Activated T-cell treated with anti-CD3 and anti-CD28 coated beads for 48 hours (primary cell): Measurements from ENCODE around the gene SEC16B.
"Not testable (repeated sequence)": the region's sequence is repeated elsewhere in the genome, so short reads cannot be mapped to it uniquely, and the experiment has no call there.

ENCODE experiments used
- DNase-seq: peaks from one replicate; pipeline ENCODE4 v3.0.0-alpha.2; 2020; ENCODE audit warnings: low read depth

The SEC16B gene

GRCh38 chr1:177969825-177970371 is at the start of gene SEC16B:
SEC16B (minus strand) TSS chr1:177970058; CDS start chr1:177967981, 2,077 bp downstream.
- DNase-seq = no peak

GRCh38 chr1:178019622-178020021 is 49.8 kb upstream of the SEC16B start:
- DNase-seq = no peak

- no peak for DNase-seq
These were observed 49.4 kb upstream of the SEC16B start for GRCh38 chr1:178019208-178019607.

- DNase-seq = no peak
These were observed 47.7 kb upstream of the SEC16B start for GRCh38 chr1:178017517-178017916.

GRCh38 chr1:178011864-178012503 is 42.1 kb upstream of the SEC16B start:
- no peak for DNase-seq

- no peak for DNase-seq
These were observed 41.6 kb upstream of the SEC16B start for GRCh38 chr1:178011465-178011828.

GRCh38 chr1:178010674-178011464 is 41.0 kb upstream of the SEC16B start:
- DNase-seq = no peak

- no peak for DNase-seq
These were observed 36.2 kb upstream of the SEC16B start for GRCh38 chr1:178006043-178006442.

GRCh38 chr1:178005450-178005849 is 35.6 kb upstream of the SEC16B start:
- no peak for DNase-seq

- no peak for DNase-seq
These were observed 35.1 kb upstream of the SEC16B start for GRCh38 chr1:178004926-178005391.

GRCh38 chr1:177998696-177999631 is 29.1 kb upstream of the SEC16B start:
- no peak for DNase-seq

- DNase-seq = no peak
These were observed 27.1 kb upstream of the SEC16B start for GRCh38 chr1:177996957-177997356.

- no peak for DNase-seq
These were observed 25.5 kb upstream of the SEC16B start for GRCh38 chr1:177995369-177995768.

- DNase-seq = not testable (repeated sequence)
These were observed 16.4 kb upstream of the SEC16B start for GRCh38 chr1:177986281-177986680.

GRCh38 chr1:177984761-177985160 is 14.9 kb upstream of the SEC16B start:
- no peak for DNase-seq

GRCh38 chr1:177984136-177984525 is 14.3 kb upstream of the SEC16B start:
- no peak for DNase-seq

GRCh38 chr1:177983482-177984135 is 13.8 kb upstream of the SEC16B start:
- DNase-seq = no peak

GRCh38 chr1:177983077-177983476 is 13.2 kb upstream of the SEC16B start:
- DNase-seq = no peak

- no peak for DNase-seq
These were observed 11.3 kb upstream of the SEC16B start for GRCh38 chr1:177981200-177981599.

GRCh38 chr1:177979272-177979671 is 9.4 kb upstream of the SEC16B start:
- DNase-seq = no peak

GRCh38 chr1:177978530-177978929 is 8.7 kb upstream of the SEC16B start:
- DNase-seq = no peak

GRCh38 chr1:177977141-177977540 is 7.3 kb upstream of the SEC16B start:
- DNase-seq = no peak
